ENCODE results near the gene NDUFAF2.
A peak's percentile ranks its signal among the peaks of the same experiment; 100 is the strongest.

DNA sequence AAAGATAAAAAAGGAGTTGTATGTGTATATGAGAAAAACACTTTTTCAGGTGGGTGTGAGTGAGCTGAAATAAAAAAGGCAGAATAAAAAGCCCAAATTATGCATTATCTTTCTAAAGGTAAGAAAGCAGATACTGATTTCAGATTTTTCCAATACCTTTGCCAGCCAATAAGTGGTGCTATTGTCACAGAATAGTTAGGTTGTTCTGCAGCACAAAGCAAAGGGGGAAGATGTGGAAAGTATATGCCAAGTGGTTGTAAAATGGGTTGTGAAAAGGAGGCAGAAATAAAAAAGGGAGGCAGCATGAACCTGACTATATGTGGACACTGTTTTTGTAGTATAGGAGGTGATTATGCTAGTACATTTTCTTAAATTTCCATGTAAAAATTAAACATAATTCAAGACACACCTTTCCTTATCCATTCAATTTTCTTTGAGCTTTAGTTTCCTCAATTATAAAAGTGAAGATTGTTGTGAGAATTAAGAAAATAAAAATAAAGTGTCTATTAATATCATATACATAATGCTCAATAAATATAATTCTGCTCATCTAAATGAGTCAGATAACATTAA is 110.5 kb downstream of the NDUFAF2 start:
- TF ChIP-seq CTCF (IDR thresholded peaks at IDR 0.05) (peak; percentile 71), EP300 (IDR thresholded peaks at IDR 0.05; ENCODE audit: borderline replicate concordance in 1 of 2, low read depth in 1 of 2, low read length in 1 of 2) (no peak), SMC3 (IDR thresholded peaks at IDR 0.05; ENCODE audit: low read depth, low read length) (peak; percentile 53), EZH2phosphoT487 (IDR thresholded peaks at IDR 0.05; ENCODE audit: borderline replicate concordance, low read depth) (no peak), RCOR1 (IDR thresholded peaks at IDR 0.05; ENCODE audit: low read length) (no peak)

Data from SK-N-SH (cell line).